Measurements from ENCODE around the gene CCDC117.

Gene CCDC117

GRCh38 chr22:28830441-28830840 is 57.9 kb downstream of the CCDC117 start:
- no peak for DNase-seq (ENCODE audit: low spot score)

- no peak for DNase-seq (ENCODE audit: low spot score)
Observed at GRCh38 chr22:28831140-28832072, 58.9 kb downstream of the CCDC117 start.

GRCh38 chr22:28832731-28833130 is 60.2 kb downstream of the CCDC117 start:
- no peak for DNase-seq (ENCODE audit: low spot score)

GRCh38 chr22:28833276-28833923 is 60.9 kb downstream of the CCDC117 start:
- DNase-seq (ENCODE audit: low spot score) = no peak

- no peak for DNase-seq (ENCODE audit: low spot score)
Observed at GRCh38 chr22:28835630-28836189, 63.2 kb downstream of the CCDC117 start.

GRCh38 chr22:28837640-28838039 is 65.1 kb downstream of the CCDC117 start:
- DNase-seq (ENCODE audit: low spot score) = no peak
